ENCODE measurements around the gene PITRM1. TPM values are rescaled to one million over a fixed set of nuclear protein-coding genes. Genes with fewer than 3 reads are reported as not detected.

PITRM1 gene
- total RNA-seq, 1 experiment from 2014 or later, result 83.5 TPM

GRCh38 chr10:3215153-3215775 lies 42.7 kb upstream of the PITRM1 start:
- POLR2A ChIA-PET (ENCODE audit: low non-redundant PET), result no interaction called here
- no TSS peak for BruUV-seq (replicated peaks)

GRCh38 chr10:3213758-3214515 lies 41.4 kb upstream of the PITRM1 start:
- Histone ChIP-seq H3K36me3 (ENCODE audit: insufficient read depth, low read length, poor library complexity, severe bottlenecking) (no peaks in the 10 kb centered on the region), H3K9me3 (ENCODE audit: low read depth, low read length, poor library complexity, severe bottlenecking) (no peaks in the 10 kb centered on the region), H3K27ac (ENCODE audit: low read depth, low read length, poor library complexity, severe bottlenecking) (no peak overlapping the region), H3K27me3 (replicated peaks; ENCODE audit: insufficient read depth, low read depth, low read length, poor library complexity) (no peaks in the 10 kb centered on the region), H3K4me3 (ENCODE audit: low read depth, low read length, poor library complexity, severe bottlenecking) (no peak overlapping the region), H3K4me1 (ENCODE audit: insufficient read depth, low read length, poor library complexity, severe bottlenecking) (no peaks in the 10 kb centered on the region)
- TF ChIP-seq EZH2 (IDR thresholded peaks at IDR 0.05; ENCODE audit: borderline replicate concordance, low read depth, low read length, poor library complexity, severe bottlenecking), result no peak
- TF ChIP-seq CTCF (conservative IDR thresholded peaks at IDR 0.05; ENCODE audit: low read depth, low read length), result no peak
- CTCF ChIA-PET, result no interaction called here
- no peak for DNase-seq (ENCODE audit: low spot score)
- intact Hi-C loops (cut with micrococcal nuclease; ENCODE audit: unreplicated experiment), result no loop called here
- POLR2A ChIA-PET (ENCODE audit: low non-redundant PET), result no interaction called here
- BruUV-seq (replicated peaks), result no TSS peak

More at GRCh38 chr10:3215153-3215775, 42.7 kb upstream of the PITRM1 start:
- TF ChIP-seq EZH2 (IDR thresholded peaks at IDR 0.05; ENCODE audit: borderline replicate concordance, low read depth, low read length, poor library complexity, severe bottlenecking) (no peak), CTCF (conservative IDR thresholded peaks at IDR 0.05; ENCODE audit: low read depth, low read length) (no peak)
- Histone ChIP-seq H3K27me3 (replicated peaks; ENCODE audit: insufficient read depth, low read depth, low read length, poor library complexity) (no peaks in the 10 kb centered on the region), H3K4me1 (ENCODE audit: insufficient read depth, low read length, poor library complexity, severe bottlenecking) (no peaks in the 10 kb centered on the region), H3K4me3 (ENCODE audit: low read depth, low read length, poor library complexity, severe bottlenecking) (no peak overlapping the region), H3K27ac (ENCODE audit: low read depth, low read length, poor library complexity, severe bottlenecking) (no peak overlapping the region), H3K9me3 (ENCODE audit: low read depth, low read length, poor library complexity, severe bottlenecking) (no peaks in the 10 kb centered on the region), H3K36me3 (ENCODE audit: insufficient read depth, low read length, poor library complexity, severe bottlenecking) (no peaks in the 10 kb centered on the region)
- intact Hi-C loops (cut with micrococcal nuclease; ENCODE audit: unreplicated experiment), result no loop called here
- CTCF ChIA-PET, result no interaction called here
- no peak for DNase-seq (ENCODE audit: low spot score)

GRCh38 chr10:3213208-3213607 lies 40.6 kb upstream of the PITRM1 start:
- TF ChIP-seq CTCF (conservative IDR thresholded peaks at IDR 0.05; ENCODE audit: low read depth, low read length), result no peak
- TF ChIP-seq EZH2 (IDR thresholded peaks at IDR 0.05; ENCODE audit: borderline replicate concordance, low read depth, low read length, poor library complexity, severe bottlenecking), result no peak
- no peaks in the 10 kb centered on the region for H3K9me3 ChIP-seq (ENCODE audit: low read depth, low read length, poor library complexity, severe bottlenecking)
- H3K27me3 ChIP-seq (replicated peaks; ENCODE audit: insufficient read depth, low read depth, low read length, poor library complexity), result no peaks in the 10 kb centered on the region
- intact Hi-C loops (cut with micrococcal nuclease; ENCODE audit: unreplicated experiment), result no loop called here
- H3K4me1 ChIP-seq (ENCODE audit: insufficient read depth, low read length, poor library complexity, severe bottlenecking), result no peaks in the 10 kb centered on the region
- H3K36me3 ChIP-seq (ENCODE audit: insufficient read depth, low read length, poor library complexity, severe bottlenecking), result no peaks in the 10 kb centered on the region
- DNase-seq (ENCODE audit: low spot score), result no peak
- H3K4me3 ChIP-seq (ENCODE audit: low read depth, low read length, poor library complexity, severe bottlenecking), result no peak overlapping the region
- ChIA-PET CTCF (no interaction called here), POLR2A (ENCODE audit: low non-redundant PET) (no interaction called here)
- no peak overlapping the region for H3K27ac ChIP-seq (ENCODE audit: low read depth, low read length, poor library complexity, severe bottlenecking)
- no TSS peak for BruUV-seq (replicated peaks)
